ENCODE results near the gene CTIF.

GRCh38 chr18:48751727-48752468 lies 213.1 kb downstream of the CTIF start:
- TF ChIP-seq, protein P1, sequence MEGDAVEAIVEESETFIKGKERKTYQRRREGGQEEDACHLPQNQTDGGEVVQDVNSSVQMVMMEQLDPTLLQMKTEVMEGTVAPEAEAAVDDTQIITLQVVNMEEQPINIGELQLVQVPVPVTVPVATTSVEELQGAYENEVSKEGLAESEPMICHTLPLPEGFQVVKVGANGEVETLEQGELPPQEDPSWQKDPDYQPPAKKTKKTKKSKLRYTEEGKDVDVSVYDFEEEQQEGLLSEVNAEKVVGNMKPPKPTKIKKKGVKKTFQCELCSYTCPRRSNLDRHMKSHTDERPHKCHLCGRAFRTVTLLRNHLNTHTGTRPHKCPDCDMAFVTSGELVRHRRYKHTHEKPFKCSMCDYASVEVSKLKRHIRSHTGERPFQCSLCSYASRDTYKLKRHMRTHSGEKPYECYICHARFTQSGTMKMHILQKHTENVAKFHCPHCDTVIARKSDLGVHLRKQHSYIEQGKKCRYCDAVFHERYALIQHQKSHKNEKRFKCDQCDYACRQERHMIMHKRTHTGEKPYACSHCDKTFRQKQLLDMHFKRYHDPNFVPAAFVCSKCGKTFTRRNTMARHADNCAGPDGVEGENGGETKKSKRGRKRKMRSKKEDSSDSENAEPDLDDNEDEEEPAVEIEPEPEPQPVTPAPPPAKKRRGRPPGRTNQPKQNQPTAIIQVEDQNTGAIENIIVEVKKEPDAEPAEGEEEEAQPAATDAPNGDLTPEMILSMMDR (IDR thresholded peaks at IDR 0.05) = no peak
- TF ChIP-seq POLR2A (IDR thresholded peaks at IDR 0.05) = no peak
